DND-41 (cell line): ENCODE results near the gene KIAA0040.

Experiments
- CTCF ChIP-seq: IDR thresholded peaks from 2 replicates; pipeline ENCODE4 v1.5.1; 2012; ENCODE audit warnings: borderline replicate concordance, low read length, moderate library complexity, mild to moderate bottlenecking; ENCODE audit not compliant: poor library complexity, severe bottlenecking; ENCODE audit errors: extremely low read depth
- EZH2 ChIP-seq: IDR thresholded peaks from 3 replicates; pipeline ENCODE4 v1.6.1; 2012; ENCODE audit warnings: borderline replicate concordance, low read depth, mild to moderate bottlenecking, moderate library complexity, low read length, inconsistent platforms; ENCODE audit not compliant: severe bottlenecking

DNA sequence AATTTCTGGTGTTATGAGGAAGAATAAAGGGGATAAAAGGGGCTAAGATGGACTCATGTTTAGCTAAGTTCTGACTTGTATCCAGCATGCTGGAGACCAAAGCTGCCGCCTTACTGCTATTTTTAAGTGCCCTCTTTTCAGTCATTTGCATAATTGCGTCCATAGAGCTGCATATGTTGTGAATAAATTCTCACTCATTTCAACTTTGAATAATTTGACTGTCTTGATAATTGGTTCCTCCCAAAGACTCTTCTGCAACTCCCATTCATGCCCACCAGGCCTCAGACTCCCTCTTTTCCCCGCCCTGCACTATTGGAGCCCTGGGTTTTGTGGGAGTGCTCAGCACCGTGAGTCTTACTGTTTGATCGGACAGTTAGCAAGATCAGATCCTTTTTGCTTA, 45.0 kb downstream of the KIAA0040 start:
- no peak for TF ChIP-seq CTCF
- TF ChIP-seq EZH2, result no peak
